ENCODE data around the gene PIK3R1.
"Not testable (repeated sequence)": the region's sequence is repeated elsewhere in the genome, so short reads cannot be mapped to it uniquely, and the experiment has no call there.

The PIK3R1 gene

DNA sequence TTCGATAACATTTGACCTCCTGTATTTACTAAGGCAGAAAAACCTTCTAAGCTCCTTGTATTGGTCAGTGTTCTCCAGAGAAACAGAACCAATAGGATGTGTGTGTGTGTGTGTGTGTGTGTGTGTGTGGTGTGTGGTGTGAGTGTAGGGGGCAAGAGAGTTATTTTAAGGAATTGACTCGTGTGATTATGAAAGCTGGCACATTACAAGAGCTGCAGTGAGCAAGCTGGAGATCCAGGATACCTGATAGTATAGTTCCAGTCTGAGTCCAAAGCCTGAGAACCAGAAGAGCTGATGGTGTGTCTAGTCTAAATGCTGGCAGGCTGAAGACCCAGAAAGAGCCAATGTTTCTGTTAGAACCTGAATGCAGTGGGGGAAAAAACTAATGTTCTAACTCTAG, 21.2 kb upstream of the PIK3R1 start:
- DNase-seq: no peak

DNA sequence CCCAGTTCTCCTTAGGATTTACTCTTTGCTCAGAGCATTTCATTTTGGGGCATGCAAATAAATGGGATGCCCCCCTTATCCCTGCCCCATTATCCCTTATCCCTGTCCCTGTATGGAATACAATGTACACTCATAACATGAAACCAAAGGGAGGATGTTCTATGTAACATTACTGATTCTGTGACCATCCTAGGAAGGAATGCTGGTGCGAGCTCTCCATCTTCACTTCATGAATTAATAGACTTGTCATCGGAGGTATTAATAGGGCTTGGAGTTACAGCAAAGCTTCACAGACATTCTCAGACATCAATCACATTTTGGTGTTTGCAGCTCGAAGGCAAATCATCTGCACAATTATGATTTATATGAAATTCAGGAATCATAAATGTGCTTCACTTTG, 20.4 kb upstream of the PIK3R1 start:
- no peak for DNase-seq

DNA sequence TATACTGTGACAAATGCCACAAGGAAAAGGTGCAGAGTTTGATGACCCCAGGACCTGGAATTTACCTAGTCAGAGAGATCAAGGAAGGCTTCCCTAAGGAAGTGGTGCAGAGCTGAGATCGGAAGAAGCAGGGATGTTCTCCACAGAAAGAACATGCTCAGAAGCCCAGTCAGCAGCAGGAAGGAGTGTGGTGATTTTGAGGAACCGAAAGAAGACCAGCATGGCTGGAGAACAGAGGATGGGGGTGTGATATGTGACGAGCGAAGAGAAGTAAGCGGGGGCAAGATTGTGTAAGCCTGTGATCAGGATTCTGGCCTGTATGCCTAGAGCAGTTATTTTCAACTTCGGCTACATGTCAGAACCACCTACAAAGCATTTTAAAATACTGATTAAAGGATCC, 18.7 kb upstream of the PIK3R1 start:
- no peak for DNase-seq

DNA sequence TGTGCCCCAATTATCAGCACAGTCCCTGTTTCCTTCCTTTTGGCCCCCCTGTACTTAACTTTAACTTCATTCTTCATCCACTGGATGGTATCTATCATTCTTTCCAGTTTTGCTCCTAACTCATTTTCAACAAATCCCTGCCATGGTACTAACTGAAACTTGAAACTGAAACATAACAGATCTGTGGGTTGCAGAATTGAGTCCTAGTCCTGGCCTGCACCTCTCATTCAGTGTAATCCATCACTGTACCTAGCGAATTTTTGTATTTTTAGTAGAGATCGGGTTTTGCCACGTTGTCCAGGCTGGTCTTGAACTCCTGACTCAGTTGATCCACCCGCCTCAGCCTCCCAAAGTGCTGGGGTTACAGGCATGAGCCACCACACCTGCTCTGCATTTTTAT, 15.3 kb upstream of the PIK3R1 start:
- no peak for DNase-seq

DNA sequence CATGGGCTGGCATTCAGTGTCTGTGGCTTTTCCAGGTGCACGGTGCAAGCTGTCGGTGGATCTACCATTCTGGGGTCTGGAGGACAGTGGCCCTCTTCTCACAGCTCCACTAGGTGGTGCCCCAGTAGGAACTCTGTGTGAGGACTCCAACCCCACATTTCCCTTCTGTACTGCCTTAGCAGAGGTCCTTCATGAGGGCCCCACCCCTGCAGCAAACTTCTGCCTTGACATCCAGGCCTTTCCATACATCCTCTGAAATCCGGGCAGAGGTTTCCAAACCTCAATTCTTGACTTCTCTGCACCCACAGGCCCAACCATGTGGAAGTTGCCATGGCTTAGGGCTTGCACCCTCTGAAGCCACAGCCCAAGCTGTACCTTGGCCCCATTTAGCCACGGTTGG, 4.9 kb upstream of the PIK3R1 start:
- DNase-seq: not testable (repeated sequence)

DNA sequence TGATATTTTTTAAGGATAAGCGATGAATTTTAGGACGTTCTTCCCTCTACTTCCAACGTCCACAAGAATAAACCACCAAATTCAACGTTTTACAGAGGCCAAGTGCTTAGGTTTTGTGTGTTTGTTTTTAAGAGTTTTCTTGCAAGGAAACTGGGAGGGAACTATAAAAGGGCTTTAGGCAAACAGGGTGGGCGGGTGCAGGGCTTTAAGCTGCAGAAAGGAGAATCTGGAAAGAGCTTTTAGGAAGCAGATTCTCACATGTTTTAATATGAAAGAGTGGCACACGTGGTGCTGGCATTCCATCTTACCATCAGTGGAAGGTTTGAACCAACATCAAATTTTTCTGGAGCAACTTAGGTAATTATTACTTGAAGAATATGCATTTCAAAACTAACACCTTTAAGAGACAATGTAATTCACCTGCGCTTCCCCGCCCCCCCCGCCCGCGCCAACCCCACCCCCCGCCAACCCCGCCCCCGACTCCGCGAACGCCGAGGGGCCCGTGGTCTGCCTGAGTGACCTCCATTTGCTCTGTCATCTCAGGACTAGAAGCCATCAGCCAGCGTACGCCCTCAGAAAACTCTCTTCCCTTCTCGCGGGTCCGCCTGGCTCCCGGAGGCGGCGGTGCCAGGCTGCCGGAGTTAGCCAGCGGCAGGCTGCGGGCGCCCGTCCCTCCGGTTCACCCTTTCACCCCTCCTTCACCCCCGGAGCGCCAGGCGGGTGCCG, 911 bp upstream of the PIK3R1 start:
- no peak for DNase-seq

DNA sequence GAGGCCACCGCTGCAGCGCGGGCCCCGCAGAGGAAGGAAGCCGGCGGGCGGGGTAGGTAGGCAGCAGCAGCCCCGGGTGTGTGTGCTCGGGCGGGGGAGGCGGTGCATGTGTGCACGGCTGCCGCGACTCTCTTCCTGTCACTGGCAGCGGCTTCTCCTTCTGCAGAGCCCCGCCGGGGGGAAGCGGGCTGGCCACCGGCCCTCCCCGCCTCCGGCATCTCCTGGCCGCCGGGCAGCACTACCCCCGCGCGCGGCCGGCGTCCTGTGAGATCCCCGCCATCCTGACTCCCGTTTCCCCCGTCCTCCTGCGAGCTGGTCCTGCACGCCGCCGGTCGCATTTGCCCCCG, 315 bp downstream of the PIK3R1 start:
- no peak for DNase-seq

DNA sequence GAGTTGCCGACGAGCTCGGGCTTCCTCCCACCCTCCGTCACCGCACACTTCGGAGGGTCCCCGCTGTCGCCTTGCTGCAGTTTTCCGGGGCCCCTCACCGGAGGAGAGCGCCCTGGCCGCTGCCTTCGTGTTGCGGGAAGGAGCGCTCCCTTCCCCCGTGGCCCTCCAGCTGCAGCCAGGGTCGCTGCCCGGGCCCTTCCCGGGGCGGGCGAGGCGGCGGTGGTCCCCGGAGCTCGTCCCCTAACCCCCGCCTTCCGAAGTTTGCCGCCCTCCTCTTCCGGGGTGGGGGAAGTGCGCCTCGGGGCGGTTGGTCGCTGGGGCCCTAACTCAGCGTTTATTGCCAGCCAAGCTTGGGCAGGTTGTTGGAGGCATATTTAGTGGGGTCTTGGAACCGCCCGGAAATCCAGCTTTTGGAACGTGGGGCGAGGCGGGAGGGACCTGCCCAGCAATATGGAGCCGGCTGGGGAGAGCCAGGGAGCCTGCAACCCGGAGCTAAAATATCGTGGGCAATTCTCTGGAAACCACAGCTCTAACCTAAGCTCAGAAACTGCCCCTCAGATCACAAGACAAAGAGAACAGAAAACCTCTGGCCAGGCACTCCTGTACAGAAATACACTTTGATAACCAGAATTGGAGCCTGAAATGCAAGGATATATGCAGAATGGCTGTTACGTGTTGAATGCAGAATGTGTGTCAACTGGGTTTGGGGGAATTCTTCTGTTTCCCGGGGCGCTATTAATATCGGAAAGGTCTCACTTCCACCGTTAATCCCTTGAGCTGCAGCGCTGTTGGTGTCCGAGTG, 890 bp downstream of the PIK3R1 start:
- peak; percentile 68 for DNase-seq

DNA sequence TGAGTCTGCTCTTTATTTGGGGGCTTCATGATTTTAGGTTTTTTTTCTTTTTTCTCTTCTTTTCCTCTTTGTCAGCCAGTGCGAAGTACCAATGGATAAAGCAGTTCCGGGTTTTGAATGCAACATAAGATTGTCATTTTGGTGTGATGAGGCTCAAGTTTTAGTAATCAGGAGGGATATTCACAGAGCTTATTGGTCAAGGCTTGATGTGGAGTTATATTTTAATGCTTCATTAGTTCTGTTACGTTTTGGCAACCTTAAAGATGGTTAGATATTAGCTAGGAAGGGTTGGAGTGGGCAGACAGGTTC, 1.4 kb downstream of the PIK3R1 start:
- DNase-seq: no peak

DNA sequence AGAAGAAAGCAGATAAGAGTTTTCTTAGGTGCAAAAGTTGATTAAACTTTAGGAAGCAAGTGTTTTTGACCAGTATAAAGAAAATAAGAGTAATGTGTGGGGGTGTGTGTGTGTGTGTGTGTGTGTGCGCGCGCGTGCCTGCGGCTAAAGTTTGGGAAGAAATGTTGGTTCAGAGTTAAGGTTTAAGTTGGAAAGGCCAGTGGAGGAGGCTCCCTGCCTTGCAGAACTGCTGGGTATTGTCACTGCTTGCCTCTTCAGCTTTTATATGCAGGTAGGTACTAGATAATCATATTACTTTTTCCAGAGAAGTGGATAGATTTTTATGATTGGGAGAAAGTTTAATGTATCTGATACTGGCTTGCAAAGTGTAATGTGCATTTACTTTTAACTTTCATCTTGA, 2.0 kb downstream of the PIK3R1 start:
- DNase-seq: no peak

DNA sequence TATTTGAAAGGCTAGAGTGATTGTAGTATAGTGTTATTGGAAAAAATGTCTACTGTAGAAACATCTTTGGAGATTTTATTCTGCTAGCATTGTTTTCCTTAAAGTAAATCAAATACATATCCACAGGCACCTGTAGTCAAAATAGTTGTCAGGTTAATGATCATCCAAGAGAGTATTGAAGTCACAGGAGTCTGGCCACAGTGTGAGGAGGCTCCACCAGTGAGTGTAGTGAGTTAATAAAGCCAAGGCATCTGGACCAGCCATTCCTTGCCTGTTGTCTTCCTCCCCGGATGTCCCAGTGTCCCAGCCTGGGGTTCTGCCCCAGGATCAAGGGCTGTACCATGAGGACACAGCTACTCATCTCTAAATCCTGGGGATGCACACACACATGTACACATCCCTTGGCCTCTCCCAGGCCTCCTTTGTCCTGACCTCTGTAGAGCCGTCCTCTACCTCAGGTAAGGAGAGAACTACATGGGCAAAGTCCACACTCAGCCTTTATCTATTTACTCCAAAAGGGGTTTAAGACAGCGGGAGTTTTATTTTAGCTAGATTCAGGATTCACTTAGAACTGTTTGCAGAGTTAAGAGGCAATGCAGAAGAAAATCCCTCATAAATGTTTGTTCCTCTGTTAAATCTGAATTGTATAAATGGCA, 3.7 kb downstream of the PIK3R1 start:
- DNase-seq: no peak

DNA sequence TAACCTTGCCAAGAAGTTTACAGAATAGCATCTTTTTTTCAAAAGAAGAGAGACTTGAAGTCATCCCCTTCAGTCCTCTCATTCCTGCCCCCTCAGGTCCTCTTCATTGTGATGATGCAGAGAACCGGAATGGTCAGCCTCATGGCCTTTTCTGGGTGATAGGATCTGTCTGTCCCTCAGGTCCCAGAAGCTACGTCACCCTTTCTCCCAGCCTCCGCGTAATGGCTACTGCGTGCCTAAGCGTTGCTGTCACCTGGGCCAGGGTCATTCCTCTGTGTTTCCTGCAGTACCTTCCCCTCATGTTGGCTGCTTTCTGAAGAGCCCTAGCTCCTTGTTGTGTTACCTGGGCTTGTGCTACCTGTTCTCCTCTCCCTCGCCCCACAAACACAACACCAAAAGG, 4.7 kb downstream of the PIK3R1 start:
- DNase-seq: no peak

DNA sequence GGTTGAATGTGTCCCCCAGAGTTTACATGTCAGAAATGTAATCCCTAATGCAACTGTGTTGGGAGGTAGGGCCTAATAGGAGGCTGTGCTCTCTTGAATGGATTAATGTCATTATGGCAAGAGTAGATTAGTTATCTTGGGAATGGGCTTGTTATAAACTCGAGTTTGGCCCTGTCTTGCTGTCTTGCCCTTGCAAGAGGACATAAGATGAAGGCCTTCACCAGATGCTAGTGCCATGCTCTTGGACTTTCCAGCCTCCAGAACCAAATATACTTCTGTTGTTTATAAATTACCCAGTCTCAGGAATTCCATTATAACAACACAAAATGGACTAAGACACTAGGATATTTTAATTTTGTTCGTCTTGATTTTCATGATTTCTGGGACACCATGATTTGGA, 5.4 kb downstream of the PIK3R1 start:
- DNase-seq: no peak

DNA sequence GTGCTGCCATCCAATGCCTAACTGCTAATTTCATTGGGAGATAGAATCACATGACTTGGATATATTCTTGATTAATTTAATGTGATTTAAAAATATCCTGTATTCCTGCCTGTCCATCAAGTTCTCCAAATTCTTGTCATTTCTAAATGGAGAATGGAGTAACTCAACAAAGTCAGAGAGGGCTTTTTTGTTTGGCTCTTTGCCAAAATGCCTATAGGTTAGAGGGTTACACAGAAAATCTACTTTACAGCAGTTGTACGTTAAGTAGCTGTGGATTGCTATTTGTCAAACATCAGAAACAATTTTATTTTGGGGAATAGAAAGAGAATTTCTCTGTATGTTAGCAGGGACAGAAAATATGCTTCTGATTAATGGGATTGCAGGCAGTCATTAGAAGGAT, 5.9 kb downstream of the PIK3R1 start:
- no peak for DNase-seq

DNA sequence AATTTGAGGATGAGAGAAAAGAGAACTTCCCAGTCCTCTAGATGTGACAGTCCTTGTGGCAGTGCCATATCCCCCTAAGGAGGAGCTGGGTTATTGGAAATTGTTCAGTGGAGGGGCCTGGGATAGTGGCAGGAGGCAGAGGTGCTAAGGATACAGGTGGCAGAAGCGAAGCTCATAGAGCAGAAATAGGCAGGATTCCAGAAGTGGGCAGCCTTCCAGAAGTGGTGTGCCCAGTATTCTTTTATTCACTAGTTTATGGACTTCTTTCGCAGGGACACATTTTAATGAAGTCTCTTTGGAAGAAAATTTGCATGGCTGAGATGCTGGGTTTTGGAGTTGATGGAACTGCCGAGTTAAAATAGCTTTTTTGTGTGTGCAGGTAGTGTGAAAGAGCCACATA, 6.8 kb downstream of the PIK3R1 start:
- no peak for DNase-seq

DNA sequence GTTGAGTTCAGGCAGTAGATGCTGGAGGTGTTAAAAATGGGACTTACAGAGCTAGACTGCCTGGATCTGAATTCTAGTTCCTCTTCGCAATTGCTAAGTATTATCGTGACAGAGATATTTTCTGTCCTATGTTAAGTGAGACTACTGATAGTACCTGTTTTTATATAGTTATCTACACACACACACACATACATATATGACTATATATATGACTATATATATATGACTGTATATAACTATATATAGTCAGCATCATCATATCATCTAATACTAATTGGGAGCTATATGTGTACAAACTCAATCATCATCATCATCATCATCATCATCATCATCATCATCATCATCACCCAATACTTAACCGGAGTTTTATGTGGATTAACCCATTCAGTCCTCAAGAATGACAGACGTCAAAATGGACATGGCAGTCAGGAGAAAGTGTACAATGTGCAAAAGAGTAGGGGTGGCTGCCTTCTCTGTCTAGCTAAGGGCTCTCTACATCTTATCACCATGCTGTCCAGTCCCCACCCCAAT, 7.3 kb downstream of the PIK3R1 start:
- no peak for DNase-seq

DNA sequence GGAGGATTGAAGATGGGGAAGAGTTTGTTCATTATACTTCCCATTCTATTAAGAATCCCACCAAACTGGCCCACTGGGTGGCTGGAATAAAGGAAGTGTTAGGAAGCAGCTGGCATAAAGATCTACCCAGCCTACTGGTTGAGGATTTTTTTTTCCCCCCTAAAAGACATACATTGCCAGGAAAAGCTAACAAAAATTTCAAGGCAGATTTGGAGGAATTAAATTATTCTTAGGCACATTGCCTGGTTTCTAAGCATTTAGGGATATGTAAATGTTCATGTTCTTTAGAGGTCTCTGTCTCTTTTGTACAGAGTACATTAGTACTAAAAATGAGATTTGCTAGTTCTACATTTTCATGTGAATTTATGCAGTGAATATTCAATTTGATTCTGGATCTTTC, 8.3 kb downstream of the PIK3R1 start:
- no peak for DNase-seq

DNA sequence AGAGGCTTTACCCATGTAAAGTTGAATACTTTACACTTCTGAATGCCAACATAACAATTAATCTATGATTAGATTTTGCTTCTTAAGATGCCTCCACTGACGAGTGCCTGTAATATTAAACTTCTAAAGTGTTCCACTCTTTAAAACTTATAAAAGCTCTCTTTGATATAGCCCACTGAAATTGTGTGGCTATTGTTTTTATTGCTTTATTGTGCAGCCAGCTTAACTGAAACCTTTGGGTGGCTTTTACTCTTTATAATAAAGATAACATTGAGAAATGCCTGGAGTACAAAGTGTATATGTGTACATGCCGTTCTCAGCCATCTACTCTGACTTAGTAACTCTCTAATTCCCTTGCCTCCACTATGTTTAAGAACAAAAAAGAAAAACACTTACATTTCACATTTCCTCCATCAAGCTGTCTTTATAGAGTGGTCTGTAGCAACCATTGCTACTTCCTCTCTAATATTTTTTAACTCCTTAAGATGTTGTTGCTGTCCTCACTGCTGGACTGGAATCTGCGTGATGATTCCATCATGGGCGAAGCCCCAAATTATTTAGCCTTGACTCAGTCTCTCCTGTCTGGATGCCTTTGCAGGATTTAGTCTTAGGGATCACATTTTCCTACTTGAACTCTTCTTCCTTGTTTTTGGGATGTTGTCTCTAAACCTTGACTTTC, 9.1 kb downstream of the PIK3R1 start:
- DNase-seq: no peak

DNA sequence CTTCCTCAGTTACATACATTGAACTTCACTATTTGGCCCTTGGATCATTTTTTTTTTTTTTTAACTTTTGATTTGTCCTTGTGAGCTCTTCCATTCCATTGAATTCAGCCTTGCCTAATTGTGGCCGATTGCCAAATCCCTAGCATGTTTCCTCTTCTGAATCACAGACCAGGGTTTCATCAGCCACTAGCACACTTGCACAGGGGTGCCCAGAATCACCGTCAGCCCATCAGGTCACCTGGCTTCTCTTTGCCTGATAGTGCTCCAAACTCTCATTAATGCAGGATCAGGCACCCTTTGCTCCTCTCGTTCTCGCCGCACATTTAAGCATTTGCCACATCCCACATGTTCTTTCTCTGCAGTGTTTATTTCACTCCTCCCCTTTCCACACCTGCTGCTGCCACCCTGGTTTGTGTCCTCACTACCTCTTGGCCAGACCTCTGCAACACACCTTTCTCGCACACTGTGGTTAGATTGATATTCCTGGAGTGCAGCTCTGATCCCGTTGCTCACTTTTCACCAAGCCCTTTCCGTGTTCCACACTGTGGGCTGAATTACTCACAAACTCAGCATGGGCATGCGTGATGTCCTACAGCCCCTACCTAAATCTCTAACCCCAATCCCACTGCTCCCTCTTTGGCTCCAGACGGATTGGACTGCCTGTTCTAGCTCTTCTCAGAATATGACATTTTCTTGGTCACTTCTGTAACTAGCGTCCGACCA, 9.8 kb downstream of the PIK3R1 start:
- DNase-seq: no peak

DNA sequence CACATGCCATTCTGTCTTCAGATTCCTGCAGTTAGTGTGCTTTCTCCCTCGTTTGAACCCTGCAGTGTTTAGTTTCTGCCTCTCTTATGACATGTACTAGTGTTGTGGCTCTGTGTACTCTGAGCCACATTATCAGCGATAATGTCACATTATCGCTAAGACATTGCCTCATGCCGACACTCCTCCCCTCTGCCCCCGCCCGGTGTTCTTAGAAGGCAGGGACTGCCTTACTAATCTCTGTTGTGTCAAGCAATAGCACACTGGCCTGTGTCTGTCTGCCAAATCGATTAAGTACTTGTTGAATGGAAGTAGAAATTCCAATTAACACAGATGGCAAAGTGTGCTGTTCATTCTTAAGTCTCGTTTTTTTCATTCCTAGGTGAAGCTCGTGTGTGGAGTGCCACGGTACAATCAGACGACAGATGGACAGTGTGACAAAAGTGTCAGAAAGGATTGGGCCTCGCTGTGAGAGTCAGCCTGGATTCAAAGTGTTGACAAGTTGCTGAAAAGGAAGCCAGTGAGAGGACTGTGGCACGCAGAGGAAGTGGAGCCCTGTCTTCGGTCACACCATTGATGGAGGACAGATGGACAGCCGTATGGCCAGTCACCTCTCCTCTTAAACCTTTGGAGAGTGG, 10.5 kb downstream of the PIK3R1 start:
- no peak for DNase-seq

DNA sequence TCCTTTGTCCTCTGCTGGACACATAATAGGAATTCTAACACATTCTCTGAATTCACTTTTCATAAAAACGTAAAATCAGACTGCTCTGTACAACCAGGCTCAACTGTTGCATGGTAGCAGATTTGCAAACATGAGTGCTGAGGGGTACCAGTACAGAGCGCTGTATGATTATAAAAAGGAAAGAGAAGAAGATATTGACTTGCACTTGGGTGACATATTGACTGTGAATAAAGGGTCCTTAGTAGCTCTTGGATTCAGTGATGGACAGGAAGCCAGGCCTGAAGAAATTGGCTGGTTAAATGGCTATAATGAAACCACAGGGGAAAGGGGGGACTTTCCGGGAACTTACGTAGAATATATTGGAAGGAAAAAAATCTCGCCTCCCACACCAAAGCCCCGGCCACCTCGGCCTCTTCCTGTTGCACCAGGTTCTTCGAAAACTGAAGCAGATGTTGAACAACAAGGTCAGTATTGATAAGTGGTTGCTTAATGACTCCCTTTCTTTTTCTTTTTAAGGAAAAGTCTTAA, 11.1 kb downstream of the PIK3R1 start:
- no peak for DNase-seq

DNA sequence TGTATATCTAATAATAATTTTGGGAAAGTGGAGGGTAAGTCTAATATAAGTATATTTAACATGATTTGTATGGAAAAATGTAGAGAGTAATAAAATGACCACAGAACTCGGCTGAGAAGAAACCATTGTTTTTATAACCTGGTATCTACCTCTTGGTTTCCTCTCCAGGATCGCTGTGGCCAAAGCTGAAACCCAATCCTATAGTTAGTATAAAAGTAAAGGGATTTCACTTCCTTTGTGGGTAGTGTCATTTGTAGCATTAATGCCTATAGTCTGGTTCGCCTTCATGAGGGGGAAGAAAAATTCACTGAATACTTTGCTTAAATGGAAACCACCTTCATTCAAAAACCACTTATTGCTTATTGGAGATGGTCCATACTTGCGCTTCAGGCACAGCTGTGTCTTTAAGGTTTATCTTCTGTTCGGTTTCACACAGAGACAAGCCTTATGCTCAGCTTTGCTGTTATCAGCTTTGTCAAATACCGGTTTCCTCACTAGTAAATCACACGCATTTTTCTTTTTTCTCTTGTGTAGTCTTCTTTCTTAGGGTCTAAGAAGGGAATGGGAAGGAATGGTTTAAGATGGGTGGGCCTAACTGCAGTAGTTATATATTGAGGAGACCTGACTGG, 12.1 kb downstream of the PIK3R1 start:
- no peak for DNase-seq

Measured in stimulated activated CD4-positive, alpha-beta T cell treated with anti-CD3 and anti-CD28 coated beads, Interleukin-4, amount 100 ng/mL, for 1 hour (primary cell).